ENCODE measurements around the gene BHLHE23.

- no peak for TF ChIP-seq POLR2A (IDR thresholded peaks at IDR 0.05)
- no peak for TF ChIP-seq POLR2AphosphoS5 (IDR thresholded peaks at IDR 0.05; ENCODE audit: insufficient read depth in 1 of 2, low read depth in 1 of 2)
- TF ChIP-seq, protein P1, sequence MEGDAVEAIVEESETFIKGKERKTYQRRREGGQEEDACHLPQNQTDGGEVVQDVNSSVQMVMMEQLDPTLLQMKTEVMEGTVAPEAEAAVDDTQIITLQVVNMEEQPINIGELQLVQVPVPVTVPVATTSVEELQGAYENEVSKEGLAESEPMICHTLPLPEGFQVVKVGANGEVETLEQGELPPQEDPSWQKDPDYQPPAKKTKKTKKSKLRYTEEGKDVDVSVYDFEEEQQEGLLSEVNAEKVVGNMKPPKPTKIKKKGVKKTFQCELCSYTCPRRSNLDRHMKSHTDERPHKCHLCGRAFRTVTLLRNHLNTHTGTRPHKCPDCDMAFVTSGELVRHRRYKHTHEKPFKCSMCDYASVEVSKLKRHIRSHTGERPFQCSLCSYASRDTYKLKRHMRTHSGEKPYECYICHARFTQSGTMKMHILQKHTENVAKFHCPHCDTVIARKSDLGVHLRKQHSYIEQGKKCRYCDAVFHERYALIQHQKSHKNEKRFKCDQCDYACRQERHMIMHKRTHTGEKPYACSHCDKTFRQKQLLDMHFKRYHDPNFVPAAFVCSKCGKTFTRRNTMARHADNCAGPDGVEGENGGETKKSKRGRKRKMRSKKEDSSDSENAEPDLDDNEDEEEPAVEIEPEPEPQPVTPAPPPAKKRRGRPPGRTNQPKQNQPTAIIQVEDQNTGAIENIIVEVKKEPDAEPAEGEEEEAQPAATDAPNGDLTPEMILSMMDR (IDR thresholded peaks at IDR 0.05): no peak
Observed at GRCh38 chr20:63002511-63002910, 4.3 kb downstream of the BHLHE23 start.

All from vagina (tissue), 2 donors.